G401.6 (cell line): ENCODE results near the gene GPR87.

Experiments
- FAIRE-seq: peaks from 2 replicates; lab custom pipeline; 2012; peaks lifted over from hg19 to GRCh38; lab: Jason Lieb, UNC

Gene GPR87

GRCh38 chr3:151315136-151315535, 1.5 kb downstream of the GPR87 start:
- no peak for FAIRE-seq

- no peak for FAIRE-seq
Measured at GRCh38 chr3:151314593-151314992, 2.0 kb downstream of the GPR87 start.

DNA sequence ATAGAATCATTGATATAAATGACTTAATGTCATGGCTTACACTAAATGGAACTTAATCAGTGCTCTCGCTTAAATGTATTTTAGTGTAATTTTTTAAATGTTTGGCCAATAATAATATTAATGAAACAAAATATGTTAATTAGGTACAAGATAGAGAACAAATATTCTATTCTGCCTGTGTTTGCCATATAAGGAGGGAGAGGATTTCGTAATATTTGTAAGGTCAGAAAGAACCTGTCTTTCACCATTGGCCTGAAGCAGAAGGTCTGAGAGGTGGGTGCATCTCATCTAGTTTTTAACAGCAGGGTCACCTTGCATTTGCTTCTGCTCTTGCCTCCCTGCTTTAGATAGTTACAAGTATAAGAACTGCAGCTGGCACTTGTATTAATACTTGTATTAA, 2.5 kb downstream of the GPR87 start:
- no peak for FAIRE-seq

DNA sequence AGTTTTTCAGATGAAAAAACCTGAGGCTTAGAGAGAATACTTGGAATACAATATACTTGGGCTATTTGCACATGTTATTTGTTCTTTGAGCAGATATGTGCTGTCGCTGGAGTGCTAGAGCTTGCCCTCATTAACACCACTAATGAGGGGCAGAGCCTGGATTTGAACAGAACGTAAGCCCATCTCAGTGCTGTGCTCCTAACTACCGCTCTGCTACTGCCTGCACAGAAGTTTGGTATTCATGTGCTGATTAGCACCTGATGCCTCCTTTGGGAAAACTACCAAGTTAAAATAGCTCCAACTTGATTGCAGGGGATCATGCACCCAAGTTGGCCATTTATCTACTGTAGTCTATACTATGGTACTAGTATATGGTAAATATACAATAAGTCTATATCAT, 3.6 kb downstream of the GPR87 start:
- FAIRE-seq = no peak

DNA sequence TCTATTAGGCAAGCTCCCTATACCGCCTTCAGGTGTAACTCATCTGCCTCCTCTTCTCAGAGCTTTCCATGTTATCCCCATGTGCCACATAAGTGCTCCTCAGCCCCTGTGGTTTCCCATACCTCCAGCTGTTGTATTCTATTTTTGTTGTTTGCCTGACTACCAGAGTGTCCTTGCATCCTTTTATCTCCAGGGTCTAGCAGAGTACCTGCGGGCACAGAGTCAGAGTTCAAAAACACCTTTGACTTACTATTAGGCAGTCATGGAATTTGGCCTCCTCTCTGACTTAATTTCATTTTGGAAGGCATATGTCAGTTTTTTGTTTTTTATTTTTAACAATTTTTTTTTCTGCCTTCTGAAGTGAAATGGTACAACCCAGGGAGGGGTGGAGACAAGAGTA, 7.1 kb downstream of the GPR87 start:
- no peak for FAIRE-seq

GRCh38 chr3:151307583-151308488, 8.8 kb downstream of the GPR87 start:
- FAIRE-seq = no peak

DNA sequence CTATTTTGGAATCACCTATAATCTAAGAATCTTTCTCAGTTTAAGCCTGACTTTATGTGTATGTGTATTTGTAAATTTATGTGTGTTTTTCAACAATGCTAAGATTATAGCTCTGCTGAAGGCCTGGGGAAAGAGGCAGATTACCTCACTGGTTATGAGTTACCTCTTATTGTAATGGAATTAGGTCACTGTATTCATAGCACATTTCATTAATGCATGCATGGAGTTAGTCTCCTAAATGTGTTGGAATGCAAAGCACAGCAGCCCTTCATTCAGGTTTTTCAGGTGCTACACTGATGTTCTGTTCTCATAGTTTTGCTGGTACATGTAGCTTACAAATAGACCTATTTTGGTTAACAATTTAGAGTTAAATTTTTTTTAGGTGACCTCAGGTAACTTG, 9.5 kb downstream of the GPR87 start:
- FAIRE-seq = no peak

- no peak for FAIRE-seq
Measured at GRCh38 chr3:151306168-151306810, 10.3 kb downstream of the GPR87 start.

- FAIRE-seq = no peak
Measured at GRCh38 chr3:151305775-151306151, 10.9 kb downstream of the GPR87 start.

GRCh38 chr3:151305060-151305774, 11.4 kb downstream of the GPR87 start:
- no peak for FAIRE-seq

DNA sequence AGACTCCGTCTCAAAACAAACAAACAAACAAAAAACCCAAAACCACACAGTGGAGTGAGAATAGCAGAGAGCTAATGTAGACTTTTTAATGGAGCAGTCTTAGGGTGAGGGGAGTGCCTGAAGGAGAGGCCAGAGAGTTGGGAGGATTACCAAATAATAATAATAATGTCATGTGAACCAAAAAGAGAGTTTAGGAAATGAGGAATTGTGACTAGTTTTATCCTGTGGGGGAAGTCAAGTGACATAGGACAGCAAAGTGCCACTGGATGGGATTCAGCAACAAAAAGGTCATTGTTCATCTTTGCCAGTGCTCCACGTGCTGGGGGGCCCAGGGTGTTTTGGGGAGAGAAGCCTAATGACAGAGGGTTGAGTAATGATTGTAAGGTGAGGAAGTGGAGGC, 12.9 kb downstream of the GPR87 start:
- no peak for FAIRE-seq

DNA sequence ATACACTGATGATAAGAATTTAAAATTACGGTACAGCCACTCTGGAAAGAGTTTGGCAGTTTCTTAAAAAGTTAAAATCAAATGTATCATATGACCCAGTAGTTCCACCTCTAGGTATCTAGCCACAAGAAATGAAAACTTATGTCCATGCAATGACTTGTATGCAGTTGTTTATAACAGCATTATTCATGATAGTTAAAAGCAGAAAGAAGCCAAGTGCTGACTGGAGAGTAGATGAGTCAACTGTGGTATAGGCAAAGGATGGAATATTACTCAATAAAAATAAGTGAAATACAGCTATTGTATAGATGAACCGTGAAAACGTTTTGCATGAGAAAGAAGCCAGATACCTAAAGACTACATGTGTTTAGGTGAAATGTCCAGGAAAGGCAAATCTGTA, 14.8 kb downstream of the GPR87 start:
- no peak for FAIRE-seq

DNA sequence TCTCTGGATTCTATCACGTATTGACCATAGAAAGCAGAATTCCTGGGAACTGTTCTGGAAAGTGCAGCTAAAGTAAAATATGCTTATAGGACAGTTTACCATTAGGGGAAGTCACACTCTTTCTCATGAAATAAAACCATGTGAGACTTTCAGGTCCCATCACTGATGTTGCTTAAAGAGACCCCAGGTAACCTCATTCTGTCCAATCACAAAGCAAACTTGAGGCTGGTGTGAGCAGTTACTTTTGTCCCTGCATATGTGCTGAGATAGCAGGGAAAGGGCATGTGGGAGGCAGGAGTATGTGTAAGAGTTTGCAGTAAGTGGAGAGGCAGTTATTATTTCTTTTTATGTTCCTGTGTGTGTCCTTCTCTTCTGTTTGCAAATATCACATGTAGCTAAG, 16.1 kb downstream of the GPR87 start:
- no peak for FAIRE-seq

DNA sequence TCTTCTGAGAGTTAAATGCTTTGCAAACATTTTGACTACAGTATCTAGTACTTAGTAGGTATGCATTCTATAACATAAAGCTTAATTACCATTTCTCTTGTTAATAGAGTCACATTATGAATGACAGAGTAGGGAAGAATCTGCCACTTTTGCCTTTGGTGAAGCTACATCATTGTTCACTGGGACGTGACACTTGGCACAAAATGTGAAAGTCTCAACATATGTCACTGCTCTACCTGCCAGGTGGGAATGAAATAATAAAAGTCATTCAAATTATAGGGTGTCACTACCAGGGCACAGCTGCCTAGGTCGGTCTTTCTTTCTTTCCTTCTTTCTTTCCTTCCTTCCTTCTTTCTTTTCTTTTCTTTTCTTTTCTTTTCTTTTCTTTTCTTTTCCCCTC, 17.6 kb downstream of the GPR87 start:
- no peak for FAIRE-seq

GRCh38 chr3:151297429-151297828, 19.2 kb downstream of the GPR87 start:
- FAIRE-seq = no peak

DNA sequence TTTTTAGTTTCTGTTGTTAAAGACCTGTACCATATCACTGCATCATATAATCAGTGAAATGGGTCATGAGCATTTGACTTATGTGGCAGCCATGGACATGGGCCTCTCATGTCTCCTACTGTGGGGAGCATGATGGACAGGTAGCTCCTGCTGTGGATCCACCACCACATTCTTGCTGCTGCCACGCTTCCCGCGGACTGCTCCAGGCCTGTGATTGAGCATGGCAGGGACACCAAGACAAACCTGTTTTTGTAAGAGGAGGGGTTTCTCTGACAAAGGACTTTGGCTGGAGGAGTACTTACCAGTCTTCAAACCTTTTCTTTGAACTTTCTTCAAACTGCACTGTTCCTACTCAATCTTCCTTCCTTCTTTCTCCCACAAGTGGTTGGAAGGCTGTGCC, 20.4 kb downstream of the GPR87 start:
- FAIRE-seq = no peak

DNA sequence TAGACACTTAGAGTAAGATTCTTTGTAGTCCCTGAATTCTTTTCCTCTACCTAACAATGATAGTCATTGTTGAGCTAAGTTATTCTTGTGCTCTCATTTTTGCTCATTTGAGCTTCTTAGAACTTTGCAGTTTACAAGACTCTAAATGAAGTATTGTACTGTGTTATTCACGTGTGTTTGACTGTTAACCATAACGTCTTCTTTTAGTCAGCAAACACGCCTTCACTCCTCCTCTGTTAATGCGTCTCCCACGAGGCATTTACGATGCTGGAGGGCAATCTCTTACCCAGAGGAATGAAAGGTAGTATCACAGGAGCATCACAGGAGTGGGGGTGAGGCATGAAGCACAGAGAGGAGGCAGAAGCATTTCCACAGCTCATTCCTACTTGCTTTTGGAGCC, 23.5 kb downstream of the GPR87 start:
- no peak for FAIRE-seq

DNA sequence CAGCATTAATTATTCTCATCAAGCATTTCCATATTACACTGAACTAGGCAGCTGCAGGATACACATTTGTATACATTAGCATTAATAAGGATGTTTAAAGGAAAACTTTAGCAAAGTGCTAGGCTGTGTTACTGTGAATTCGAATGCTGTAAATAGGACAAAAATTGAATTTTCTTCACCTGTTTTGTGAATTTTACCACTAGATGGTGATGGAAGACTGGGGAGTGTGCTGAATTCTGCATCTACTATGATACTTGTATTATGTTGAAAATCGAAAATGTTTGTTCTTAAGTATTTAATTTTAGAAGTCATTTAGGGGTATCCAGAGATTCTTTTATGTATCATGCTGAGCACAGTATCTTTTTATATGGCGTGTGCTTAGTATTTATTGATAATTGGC, 25.9 kb downstream of the GPR87 start:
- FAIRE-seq = no peak

DNA sequence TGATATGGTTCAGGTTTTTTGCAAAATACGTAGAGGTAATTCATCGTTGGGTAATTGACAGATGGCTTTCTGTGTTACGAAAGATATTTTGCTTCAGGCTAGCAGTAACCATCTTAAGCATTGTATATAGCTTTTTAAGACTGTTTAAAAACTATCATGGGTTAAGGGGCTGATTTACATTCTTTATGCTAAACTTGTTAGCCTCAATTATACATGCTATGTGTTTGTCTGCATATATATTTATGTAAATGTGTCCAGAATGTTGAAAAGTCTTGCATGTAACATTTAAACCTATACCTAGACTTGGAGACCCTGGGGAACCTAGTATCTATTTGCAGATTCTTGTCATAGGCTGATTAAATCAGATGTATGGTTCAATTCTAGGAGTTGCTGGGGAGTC, 27.2 kb downstream of the GPR87 start:
- FAIRE-seq = no peak

DNA sequence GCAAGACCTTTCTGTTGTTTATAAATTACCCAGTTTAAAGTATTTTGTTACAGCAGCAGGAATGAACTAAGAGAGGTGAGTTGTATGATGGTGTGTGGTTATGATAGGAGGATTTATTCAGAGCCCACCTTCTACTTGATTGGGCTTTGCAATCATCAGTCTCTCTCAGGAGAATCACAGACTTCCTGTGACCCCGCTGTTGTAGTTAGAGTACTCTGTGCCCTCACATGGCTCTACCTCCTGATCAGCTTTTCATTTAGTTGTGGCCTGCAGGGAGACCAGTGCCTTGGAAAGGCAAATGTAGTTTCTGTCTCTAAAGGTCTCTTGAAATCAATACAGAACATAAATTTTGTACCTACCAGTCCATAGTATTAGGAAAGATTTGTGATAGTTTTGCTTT, 30.7 kb downstream of the GPR87 start:
- no peak for FAIRE-seq

DNA sequence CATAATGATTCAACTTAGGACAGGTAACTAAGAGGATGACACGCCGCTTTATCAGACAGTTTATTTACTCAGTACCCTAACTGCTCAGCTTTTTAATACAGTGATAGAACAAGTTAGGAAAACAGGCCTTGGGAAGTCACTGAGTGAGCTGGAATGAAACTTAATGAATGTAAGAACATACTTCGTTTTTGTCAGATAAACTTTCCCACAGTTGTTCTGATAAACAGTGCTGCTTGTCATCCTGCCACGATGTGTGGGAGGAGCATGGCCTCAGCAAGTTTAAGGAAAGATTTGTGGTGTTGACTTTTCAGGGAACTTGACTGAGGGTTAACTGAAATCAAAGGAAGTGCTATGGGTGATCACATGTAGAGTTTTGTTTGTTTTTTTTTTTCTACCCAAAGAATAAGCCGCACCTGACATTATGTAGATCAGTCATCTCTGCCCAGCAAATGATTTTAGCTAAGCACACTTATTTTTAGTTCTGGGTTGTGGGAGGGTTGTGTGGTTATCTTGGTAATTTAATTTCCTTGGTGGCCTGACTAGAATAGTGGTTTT, 32.6 kb downstream of the GPR87 start:
- no peak for FAIRE-seq

- FAIRE-seq = no peak
Measured at GRCh38 chr3:151283387-151283786, 33.2 kb downstream of the GPR87 start.

DNA sequence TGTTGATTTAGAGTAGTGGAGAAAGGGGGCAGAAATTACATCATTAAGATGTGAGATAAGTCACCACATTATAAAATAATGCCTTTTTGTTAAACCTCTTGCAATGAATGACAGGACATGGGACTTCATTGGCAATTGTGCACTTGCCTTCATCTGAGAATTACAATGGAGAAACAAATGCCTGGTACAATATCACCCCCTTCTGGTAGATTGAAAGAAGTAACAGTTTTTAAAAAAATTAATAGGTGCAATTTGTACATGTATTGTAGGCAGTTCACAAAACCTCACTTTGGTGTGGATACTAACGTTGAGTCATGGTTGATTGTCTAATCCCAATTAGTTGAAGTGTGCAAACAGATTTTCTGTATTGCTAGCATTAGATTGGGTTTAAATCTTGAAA, 33.7 kb downstream of the GPR87 start:
- FAIRE-seq = peak; percentile 76
